ENCODE results near the gene CPSF4L. TPM values are rescaled to one million over a fixed set of nuclear protein-coding genes. Genes with fewer than 3 reads are reported as not detected.

CPSF4L gene
- total and polyA plus RNA-seq, 2 of the 13 experiments (the other 11 are each of a cell fraction or from before 2014, with no cell fraction given), result 0.73 to 1.6 TPM

GRCh38 chr17:73201215-73202069 is 60.2 kb downstream of the CPSF4L start (continued):
- peak; percentile 99 for TF ChIP-seq FOXA3 (CRISPR knock-in tag; IDR thresholded peaks at IDR 0.05)
- TF ChIP-seq SRSF1 (optimal IDR thresholded peaks at IDR 0.05; ENCODE audit: low read depth, low read length), result no peak
- TF ChIP-seq ARHGAP35 (CRISPR knock-in tag; IDR thresholded peaks at IDR 0.05; ENCODE audit: borderline replicate concordance), result peak; percentile 52; the same call in 1 of the 2 replicates
- TF ChIP-seq SIX4 (CRISPR knock-in tag; IDR thresholded peaks at IDR 0.05), result peak; percentile 24; the same call in 1 of the 2 replicates
- TF ChIP-seq NPAS2 (CRISPR knock-in tag; IDR thresholded peaks at IDR 0.05; ENCODE audit: borderline replicate concordance), result no peak
- no peak for TF ChIP-seq MBD4 (IDR thresholded peaks at IDR 0.05; ENCODE audit: borderline replicate concordance, low read length)
- TF ChIP-seq ZNF253 (CRISPR knock-in tag; IDR thresholded peaks at IDR 0.05; ENCODE audit: borderline replicate concordance), result no peak
- peak; percentile 90 for TF ChIP-seq ERF (CRISPR knock-in tag; IDR thresholded peaks at IDR 0.05)
- TF ChIP-seq, protein P1, sequence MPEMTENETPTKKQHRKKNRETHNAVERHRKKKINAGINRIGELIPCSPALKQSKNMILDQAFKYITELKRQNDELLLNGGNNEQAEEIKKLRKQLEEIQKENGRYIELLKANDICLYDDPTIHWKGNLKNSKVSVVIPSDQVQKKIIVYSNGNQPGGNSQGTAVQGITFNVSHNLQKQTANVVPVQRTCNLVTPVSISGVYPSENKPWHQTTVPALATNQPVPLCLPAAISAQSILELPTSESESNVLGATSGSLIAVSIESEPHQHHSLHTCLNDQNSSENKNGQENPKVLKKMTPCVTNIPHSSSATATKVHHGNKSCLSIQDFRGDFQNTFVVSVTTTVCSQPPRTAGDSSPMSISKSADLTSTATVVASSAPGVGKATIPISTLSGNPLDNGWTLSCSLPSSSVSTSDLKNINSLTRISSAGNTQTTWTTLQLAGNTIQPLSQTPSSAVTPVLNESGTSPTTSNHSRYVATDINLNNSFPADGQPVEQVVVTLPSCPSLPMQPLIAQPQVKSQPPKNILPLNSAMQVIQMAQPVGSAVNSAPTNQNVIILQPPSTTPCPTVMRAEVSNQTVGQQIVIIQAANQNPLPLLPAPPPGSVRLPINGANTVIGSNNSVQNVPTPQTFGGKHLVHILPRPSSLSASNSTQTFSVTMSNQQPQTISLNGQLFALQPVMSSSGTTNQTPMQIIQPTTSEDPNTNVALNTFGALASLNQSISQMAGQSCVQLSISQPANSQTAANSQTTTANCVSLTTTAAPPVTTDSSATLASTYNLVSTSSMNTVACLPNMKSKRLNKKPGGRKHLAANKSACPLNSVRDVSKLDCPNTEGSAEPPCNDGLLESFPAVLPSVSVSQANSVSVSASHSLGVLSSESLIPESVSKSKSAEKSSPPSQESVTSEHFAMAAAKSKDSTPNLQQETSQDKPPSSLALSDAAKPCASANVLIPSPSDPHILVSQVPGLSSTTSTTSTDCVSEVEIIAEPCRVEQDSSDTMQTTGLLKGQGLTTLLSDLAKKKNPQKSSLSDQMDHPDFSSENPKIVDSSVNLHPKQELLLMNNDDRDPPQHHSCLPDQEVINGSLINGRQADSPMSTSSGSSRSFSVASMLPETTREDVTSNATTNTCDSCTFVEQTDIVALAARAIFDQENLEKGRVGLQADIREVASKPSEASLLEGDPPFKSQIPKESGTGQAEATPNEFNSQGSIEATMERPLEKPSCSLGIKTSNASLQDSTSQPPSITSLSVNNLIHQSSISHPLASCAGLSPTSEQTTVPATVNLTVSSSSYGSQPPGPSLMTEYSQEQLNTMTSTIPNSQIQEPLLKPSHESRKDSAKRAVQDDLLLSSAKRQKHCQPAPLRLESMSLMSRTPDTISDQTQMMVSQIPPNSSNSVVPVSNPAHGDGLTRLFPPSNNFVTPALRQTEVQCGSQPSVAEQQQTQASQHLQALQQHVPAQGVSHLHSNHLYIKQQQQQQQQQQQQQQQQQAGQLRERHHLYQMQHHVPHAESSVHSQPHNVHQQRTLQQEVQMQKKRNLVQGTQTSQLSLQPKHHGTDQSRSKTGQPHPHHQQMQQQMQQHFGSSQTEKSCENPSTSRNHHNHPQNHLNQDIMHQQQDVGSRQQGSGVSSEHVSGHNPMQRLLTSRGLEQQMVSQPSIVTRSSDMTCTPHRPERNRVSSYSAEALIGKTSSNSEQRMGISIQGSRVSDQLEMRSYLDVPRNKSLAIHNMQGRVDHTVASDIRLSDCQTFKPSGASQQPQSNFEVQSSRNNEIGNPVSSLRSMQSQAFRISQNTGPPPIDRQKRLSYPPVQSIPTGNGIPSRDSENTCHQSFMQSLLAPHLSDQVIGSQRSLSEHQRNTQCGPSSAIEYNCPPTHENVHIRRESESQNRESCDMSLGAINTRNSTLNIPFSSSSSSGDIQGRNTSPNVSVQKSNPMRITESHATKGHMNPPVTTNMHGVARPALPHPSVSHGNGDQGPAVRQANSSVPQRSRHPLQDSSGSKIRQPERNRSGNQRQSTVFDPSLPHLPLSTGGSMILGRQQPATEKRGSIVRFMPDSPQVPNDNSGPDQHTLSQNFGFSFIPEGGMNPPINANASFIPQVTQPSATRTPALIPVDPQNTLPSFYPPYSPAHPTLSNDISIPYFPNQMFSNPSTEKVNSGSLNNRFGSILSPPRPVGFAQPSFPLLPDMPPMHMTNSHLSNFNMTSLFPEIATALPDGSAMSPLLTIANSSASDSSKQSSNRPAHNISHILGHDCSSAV (CRISPR knock-in tag; IDR thresholded peaks at IDR 0.05; ENCODE audit: borderline replicate concordance), result no peak
- TF ChIP-seq ZNF335 (CRISPR knock-in tag; IDR thresholded peaks at IDR 0.05), result peak; percentile 96
- TF ChIP-seq IRX3 (CRISPR knock-in tag; IDR thresholded peaks at IDR 0.05; ENCODE audit: borderline replicate concordance, low read depth), result no peak
- TF ChIP-seq CBX5 (CRISPR knock-in tag; IDR thresholded peaks at IDR 0.05; ENCODE audit: borderline replicate concordance), result peak; percentile 68; the same call in 1 of the 2 replicates
- TF ChIP-seq SIX1 (CRISPR knock-in tag; IDR thresholded peaks at IDR 0.05; ENCODE audit: borderline replicate concordance), result peak; percentile 76; the same call in 1 of the 2 replicates
- TF ChIP-seq HMGXB3 (CRISPR knock-in tag; IDR thresholded peaks at IDR 0.05; ENCODE audit: borderline replicate concordance), result no peak
- TF ChIP-seq SMARCE1 (IDR thresholded peaks at IDR 0.05; ENCODE audit: borderline replicate concordance), result no peak

Data from HepG2 (cell line).